Vagina (tissue), 2 donors: Measurements from ENCODE around the gene LHFPL2. TPM values are rescaled to one million over a fixed set of nuclear protein-coding genes. Genes with fewer than 3 reads are reported as not detected.

ENCODE experiments used
- DNase-seq, 2 donors: peaks; one replicate each; pipeline ENCODE4 v3.0.0-alpha.2; 2017; ENCODE audit errors: extremely low spot score in 2 of 2
- H3K27ac ChIP-seq: fragments of 200-600 bp; sonication (generic); one replicate; pipeline ENCODE4 v1.5.1; 2019
- H3K27me3 ChIP-seq: fragments of 200-600 bp; sonication (generic); one replicate; pipeline ENCODE4 v1.5.1; 2019
- H3K36me3 ChIP-seq, 2 donors: fragments of 200-600 bp; sonication (generic); one replicate each; pipeline ENCODE4 v1.5.1; 2017 to 2019
- H3K4me1 ChIP-seq: fragments of 200-600 bp; sonication (generic); one replicate; pipeline ENCODE4 v1.5.1; 2019
- H3K4me3 ChIP-seq, 2 donors: fragments of 200-600 bp; sonication (generic); 1 replicate in 1 of 2; 2 replicates in 1 of 2; pipeline ENCODE4 v1.5.1; 2016 to 2019
- H3K9me3 ChIP-seq: fragments of 200-600 bp; sonication (generic); one replicate; pipeline ENCODE4 v1.5.1; 2019
- CTCF ChIP-seq, 3 experiments: fragments of 450-650 bp in 2 of 3; fragments of 200-600 bp in 1 of 3; sonication (generic) in 1 of 3; IDR thresholded peaks; one replicate each; pipeline ENCODE4 v1.5.1; 2017 to 2019; ENCODE audit warnings: antibody characterized with exemption in 3 of 3, mild to moderate bottlenecking in 2 of 3, moderate library complexity in 2 of 3
- POLR2A ChIP-seq, 2 donors: fragments of 450-650 bp; IDR thresholded peaks; one replicate each; pipeline ENCODE4 v1.6.1; 2017; ENCODE audit warnings: antibody characterized with exemption in 2 of 2, mild to moderate bottlenecking in 2 of 2, moderate library complexity in 2 of 2
- POLR2AphosphoS5 ChIP-seq, 2 donors: sonication (generic); formaldehyde crosslinking; IDR thresholded peaks; one replicate each; pipeline ENCODE4 v1.9.0; 2017; ENCODE audit warnings: antibody characterized with exemption in 2 of 2, mild to moderate bottlenecking in 2 of 2, low read depth in 1 of 2; ENCODE audit not compliant: insufficient read depth in 1 of 2
- intact Hi-C: fragments of 100-400 bp; cut with DNase I; formaldehyde crosslinking; loops from one replicate; pipeline ENCODE4 v1.15.1; 2023
- total RNA-seq: library from RNA; depleted of rRNA; stranded (reverse); fragments of >200 nt; gene quantifications from one replicate; pipeline ENCODE4 v1.2.3, GENCODE V29; 2016

Gene LHFPL2
- total RNA-seq, 1 donor from 2014 or later: 24.8 TPM

- Histone ChIP-seq H3K4me3 (no peak overlapping the region), H3K4me1 (peaks cover 34% of the 10 kb centered on the region), H3K36me3 (no peaks in the 10 kb centered on the region), H3K9me3 (no peaks in the 10 kb centered on the region), H3K27me3 (no peaks in the 10 kb centered on the region), H3K27ac (peak overlapping the region; percentile 22)
- no peak for TF ChIP-seq POLR2AphosphoS5 (IDR thresholded peaks at IDR 0.05; ENCODE audit: insufficient read depth in 1 of 2, low read depth in 1 of 2)
- TF ChIP-seq CTCF (IDR thresholded peaks at IDR 0.05): no peak
- no peak for TF ChIP-seq POLR2A (IDR thresholded peaks at IDR 0.05)
- intact Hi-C loops: no loop called here
- DNase-seq: no peak
These were observed 37.9 kb downstream of the LHFPL2 start for GRCh38 chr5:78610636-78611035.

GRCh38 chr5:78610163-78610583 is 38.4 kb downstream of the LHFPL2 start:
- Histone ChIP-seq H3K27ac (peak overlapping the region; percentile 22), H3K27me3 (no peaks in the 10 kb centered on the region), H3K4me3 (no peak overlapping the region), H3K4me1 (peaks cover 34% of the 10 kb centered on the region), H3K36me3 (no peaks in the 10 kb centered on the region), H3K9me3 (no peaks in the 10 kb centered on the region)
- no peak for DNase-seq
- intact Hi-C loops: no loop called here
- TF ChIP-seq POLR2A (IDR thresholded peaks at IDR 0.05) (no peak), POLR2AphosphoS5 (IDR thresholded peaks at IDR 0.05; ENCODE audit: insufficient read depth in 1 of 2, low read depth in 1 of 2) (no peak)

- no peaks in the 10 kb centered on the region for H3K27me3 ChIP-seq
- peaks cover 29% of the 10 kb centered on the region for H3K4me1 ChIP-seq
- no peak overlapping the region for H3K4me3 ChIP-seq
- no peaks in the 10 kb centered on the region for H3K36me3 ChIP-seq
- TF ChIP-seq CTCF (IDR thresholded peaks at IDR 0.05) (no peak), POLR2A (IDR thresholded peaks at IDR 0.05) (no peak), POLR2AphosphoS5 (IDR thresholded peaks at IDR 0.05; ENCODE audit: insufficient read depth in 1 of 2, low read depth in 1 of 2) (no peak)
- DNase-seq: no peak
- H3K9me3 ChIP-seq: no peaks in the 10 kb centered on the region
- intact Hi-C loops: no loop called here
- H3K27ac ChIP-seq: no peak overlapping the region
These were observed 40.7 kb downstream of the LHFPL2 start for GRCh38 chr5:78607864-78608263.

GRCh38 chr5:78606241-78606640 is 42.3 kb downstream of the LHFPL2 start:
- DNase-seq: no peak
- Histone ChIP-seq H3K9me3 (no peaks in the 10 kb centered on the region), H3K27me3 (no peaks in the 10 kb centered on the region), H3K4me3 (no peak overlapping the region), H3K4me1 (peaks cover 16% of the 10 kb centered on the region), H3K27ac (no peak overlapping the region), H3K36me3 (no peaks in the 10 kb centered on the region)
- TF ChIP-seq POLR2AphosphoS5 (IDR thresholded peaks at IDR 0.05; ENCODE audit: insufficient read depth in 1 of 2, low read depth in 1 of 2) (no peak), CTCF (IDR thresholded peaks at IDR 0.05) (no peak), POLR2A (IDR thresholded peaks at IDR 0.05) (no peak)
- intact Hi-C loops: no loop called here

GRCh38 chr5:78605611-78606010 is 43.0 kb downstream of the LHFPL2 start:
- H3K4me3 ChIP-seq: no peak overlapping the region
- TF ChIP-seq CTCF (IDR thresholded peaks at IDR 0.05): no peak
- TF ChIP-seq POLR2AphosphoS5 (IDR thresholded peaks at IDR 0.05; ENCODE audit: insufficient read depth in 1 of 2, low read depth in 1 of 2): no peak
- TF ChIP-seq POLR2A (IDR thresholded peaks at IDR 0.05): no peak
- H3K27ac ChIP-seq: no peak overlapping the region
- no peaks in the 10 kb centered on the region for H3K27me3 ChIP-seq
- H3K9me3 ChIP-seq: no peaks in the 10 kb centered on the region
- no peaks in the 10 kb centered on the region for H3K36me3 ChIP-seq
- peaks cover 14% of the 10 kb centered on the region for H3K4me1 ChIP-seq
- DNase-seq: no peak
- intact Hi-C loops: no loop called here
